K562 (cell line): ENCODE data around the gene ALG9.

Experiments
- CBX2 ChIP-seq: fragments of 200-600 bp; sonication (generic); IDR thresholded peaks from one replicate; pipeline ENCODE4 v1.6.1; 2012; ENCODE audit warnings: mild to moderate bottlenecking, low read length, inconsistent platforms; ENCODE audit not compliant: insufficient read depth, poor library complexity, severe bottlenecking
- CEBPB ChIP-seq: fragments of 450-650 bp; IDR thresholded peaks from 2 replicates; pipeline ENCODE4 v1.6.1; 2016; ENCODE audit warnings: missing genetic modification characterization, missing compliant biosample characterization
- PML ChIP-seq: IDR thresholded peaks from 2 replicates; pipeline ENCODE4 v1.6.1; 2012; ENCODE audit warnings: low read length, inconsistent platforms
- ZNF174 ChIP-seq: fragments of 250-450 bp; sonication (Bioruptor Pico); IDR thresholded peaks from 2 replicates; pipeline ENCODE4 v1.4.0; 2020; ENCODE audit warnings: mild to moderate bottlenecking

- TF ChIP-seq PML (no peak), CEBPB (tag) (no peak), ZNF174 (no peak), CBX2 (no peak)
These were observed 19.7 kb downstream of the ALG9 start for GRCh38 chr11:111851636-111852035.
